K562 (cell line): ENCODE data around the gene METTL3. TPM values are rescaled to one million over a fixed set of nuclear protein-coding genes. Genes with fewer than 3 reads are reported as not detected.

Experiments used
- AFF4 ChIP-seq: sonication (generic); formaldehyde crosslinking; IDR thresholded peaks from 2 replicates; pipeline ENCODE4 v1.8.0; 2023; ENCODE audit warnings: mild to moderate bottlenecking, missing genetic modification reagents
- ATF6 ChIP-seq: sonication (generic); formaldehyde crosslinking; IDR thresholded peaks from 2 replicates; pipeline ENCODE4 v1.4.0; 2020; ENCODE audit warnings: mild to moderate bottlenecking, missing genetic modification reagents
- BCL6 ChIP-seq: fragments of 250-450 bp; sonication (Bioruptor Pico); IDR thresholded peaks from 2 replicates; pipeline ENCODE4 v1.4.0; 2020
- CC2D1A ChIP-seq: fragments of 450-650 bp; IDR thresholded peaks from 2 replicates; pipeline ENCODE4 v1.6.1; 2017; ENCODE audit warnings: mild to moderate bottlenecking
- CCAR2 ChIP-seq: fragments of 200-400 bp; formaldehyde crosslinking; IDR thresholded peaks from 2 replicates; pipeline ENCODE4 v1.6.1; 2017; ENCODE audit warnings: mild to moderate bottlenecking, low read depth, low read length
- DLX4 ChIP-seq: fragments of 250-450 bp; sonication (Bioruptor Pico); IDR thresholded peaks from 2 replicates; pipeline ENCODE4 v1.6.1; 2021; ENCODE audit warnings: mild to moderate bottlenecking
- FUS ChIP-seq: fragments of 200-400 bp; formaldehyde crosslinking; optimal IDR thresholded peaks from 2 replicates; pipeline ENCODE3; 2017; ENCODE audit warnings: low read depth, low read length
- HIVEP1 ChIP-seq: fragments of 250-450 bp; sonication (Bioruptor Pico); IDR thresholded peaks from 2 replicates; pipeline ENCODE4 v1.4.0; 2020; ENCODE audit warnings: mild to moderate bottlenecking
- HNRNPUL1 ChIP-seq: fragments of 200-400 bp; formaldehyde crosslinking; IDR thresholded peaks from 2 replicates; pipeline ENCODE4 v1.6.1; 2017; ENCODE audit warnings: low read length
- KDM4B ChIP-seq, 2 experiments: fragments of 450-650 bp in 1 of 2; sonication (generic) in 1 of 2; IDR thresholded peaks; 2 replicates each; pipeline ENCODE4 v1.6.1; 2016 to 2017; ENCODE audit warnings: borderline replicate concordance in 2 of 2, antibody characterized with exemption in 1 of 2, low read depth in 1 of 2, mild to moderate bottlenecking in 1 of 2
- PKNOX1 ChIP-seq: fragments of 450-650 bp; IDR thresholded peaks from 2 replicates; pipeline ENCODE4 v1.6.1; 2016
- SNAPC5 ChIP-seq: fragments of 250-450 bp; sonication (Bioruptor Pico); IDR thresholded peaks from 2 replicates; pipeline ENCODE4 v1.8.0; 2021; ENCODE audit warnings: moderate library complexity, mild to moderate bottlenecking, inconsistent platforms
- SP2 ChIP-seq: IDR thresholded peaks from 2 replicates; pipeline ENCODE4 v1.6.1; 2011; ENCODE audit warnings: mild to moderate bottlenecking, low read depth, low read length, moderate library complexity; ENCODE audit not compliant: poor library complexity, severe bottlenecking; ENCODE audit errors: extremely low read depth
- WHSC1 ChIP-seq: IDR thresholded peaks from one replicate; pipeline ENCODE4 v1.6.1; 2012; ENCODE audit warnings: low read length, control low read depth, inconsistent platforms
- ZBTB12 ChIP-seq: fragments of 250-450 bp; sonication (Bioruptor Pico); IDR thresholded peaks from 2 replicates; pipeline ENCODE4 v1.4.0; 2020
- ZNF140 ChIP-seq: fragments of 250-450 bp; sonication (Bioruptor Pico); IDR thresholded peaks from 2 replicates; pipeline ENCODE4 v1.8.0; 2021; ENCODE audit warnings: moderate library complexity, mild to moderate bottlenecking, inconsistent platforms
- ZNF280B ChIP-seq: fragments of 250-450 bp; sonication (Bioruptor Pico); IDR thresholded peaks from 2 replicates; pipeline ENCODE4 v1.5.1; 2021; ENCODE audit warnings: mild to moderate bottlenecking
- ZSCAN29 ChIP-seq: fragments of 450-650 bp; IDR thresholded peaks from 2 replicates; pipeline ENCODE4 v1.6.1; 2017
- polyA plus RNA-seq, 8 experiments: library from polyadenylated mRNA; depleted of rRNA in 4 of 8; stranded (reverse) in 5 of 8; unstranded in 3 of 8; fragments of >200 nt; fragmentation: Nextera tagmentation in 2 of 8; fragmentation: Illumina TruSeq in 1 of 8; extraction: Ambion mirVana in 2 of 8; extraction: Trizol in 1 of 8; gene quantifications; 2 replicates each; pipeline versions ENCODE4 v1.2.1 to v1.2.3, GENCODE V29; 2011 to 2014; ENCODE audit warnings: inconsistent platforms in 1 of 8, missing spikeins in 1 of 8
- total RNA-seq, 7 experiments: library from RNA; depleted of rRNA in 6 of 7; stranded (reverse); fragments of >200 nt in 6 of 7; fragmentation: Illumina TruSeq in 2 of 7; extraction: Trizol in 2 of 7; gene quantifications; 2 replicates each; pipeline versions ENCODE4 v1.2.1 to v1.2.3, GENCODE V29; 2011 to 2021; ENCODE audit warnings: low replicate concordance in 1 of 7

Gene METTL3
- total and polyA plus RNA-seq, 9 of the 15 experiments (the other 6 are each of a cell fraction or from before 2014, with no cell fraction given) = 42.1 to 151 (median 65.7) TPM

- TF ChIP-seq AFF4 (CRISPR knock-in tag) (no peak), FUS (no peak), CCAR2 (no peak), SNAPC5 (no peak), WHSC1 (no peak), ATF6 (CRISPR knock-in tag) (no peak), BCL6 (CRISPR knock-in tag) (no peak), PKNOX1 (no peak), SP2 (peak; percentile 75), HIVEP1 (CRISPR knock-in tag) (no peak), ZSCAN29 (no peak), DLX4 (CRISPR knock-in tag) (no peak), ZBTB12 (peak; percentile 82), KDM4B (IDR thresholded peaks at IDR 0.05; ENCODE audit: borderline replicate concordance in 2 of 2, low read depth in 1 of 2) (peak in 1 of 2 experiments; percentile 61; a peak in 1 of 4 replicates), HNRNPUL1 (no peak), ZNF140 (CRISPR knock-in tag) (no peak), ZNF280B (no peak), CC2D1A (no peak; the same call in 1 of the 2 replicates)
Measured at GRCh38 chr14:21476925-21477681, 34.0 kb downstream of the METTL3 start, which contains the start of the genes RAB2B and TOX4 (continued).
